Hematopoietic multipotent progenitor cell treated with erythropoietin and hydrocortisone succinate and interleukin-3 and kit ligand, for 8 days (in vitro differentiated cells): ENCODE results near the gene IGF2BP2.

ENCODE experiments used
- DNase-seq: peaks from one replicate; pipeline ENCODE4 v3.0.0-alpha.2; 2015

The IGF2BP2 gene

GRCh38 chr3:185631508-185632206 is 193.2 kb downstream of the IGF2BP2 start:
- no peak for DNase-seq

GRCh38 chr3:185631108-185631507 is 193.7 kb downstream of the IGF2BP2 start:
- no peak for DNase-seq

GRCh38 chr3:185630182-185630622 is 194.6 kb downstream of the IGF2BP2 start:
- no peak for DNase-seq

- no peak for DNase-seq
These were observed 195.2 kb downstream of the IGF2BP2 start for GRCh38 chr3:185629554-185630181.

- no peak for DNase-seq
These were observed 199.1 kb downstream of the IGF2BP2 start for GRCh38 chr3:185625784-185626183.

- DNase-seq: no peak
These were observed 200.7 kb downstream of the IGF2BP2 start for GRCh38 chr3:185623939-185624665.

GRCh38 chr3:185613016-185613415 is 211.8 kb downstream of the IGF2BP2 start:
- no peak for DNase-seq

- no peak for DNase-seq
These were observed 218.6 kb downstream of the IGF2BP2 start for GRCh38 chr3:185606196-185606595.

GRCh38 chr3:185605566-185605965 is 219.3 kb downstream of the IGF2BP2 start:
- DNase-seq: no peak

GRCh38 chr3:185595526-185595925 is 229.3 kb downstream of the IGF2BP2 start:
- no peak for DNase-seq

GRCh38 chr3:185594073-185594472 is 230.8 kb downstream of the IGF2BP2 start:
- DNase-seq: no peak
